Measurements from ENCODE around the gene SLC26A9. TPM values are rescaled to one million over a fixed set of nuclear protein-coding genes. Genes with fewer than 3 reads are reported as not detected.

SLC26A9 gene
- total RNA-seq, 1 donor from 2014 or later, result 2.9 TPM

GRCh38 chr1:205988585-205988995 is 45.3 kb upstream of the SLC26A9 start:
- no peaks in the 10 kb centered on the region for H3K9me3 Mint-ChIP-seq (ENCODE audit: low read depth)
- peaks cover 10% of the 10 kb centered on the region for H3K4me1 Mint-ChIP-seq (ENCODE audit: low read depth)
- TF ChIP-seq, protein P1, sequence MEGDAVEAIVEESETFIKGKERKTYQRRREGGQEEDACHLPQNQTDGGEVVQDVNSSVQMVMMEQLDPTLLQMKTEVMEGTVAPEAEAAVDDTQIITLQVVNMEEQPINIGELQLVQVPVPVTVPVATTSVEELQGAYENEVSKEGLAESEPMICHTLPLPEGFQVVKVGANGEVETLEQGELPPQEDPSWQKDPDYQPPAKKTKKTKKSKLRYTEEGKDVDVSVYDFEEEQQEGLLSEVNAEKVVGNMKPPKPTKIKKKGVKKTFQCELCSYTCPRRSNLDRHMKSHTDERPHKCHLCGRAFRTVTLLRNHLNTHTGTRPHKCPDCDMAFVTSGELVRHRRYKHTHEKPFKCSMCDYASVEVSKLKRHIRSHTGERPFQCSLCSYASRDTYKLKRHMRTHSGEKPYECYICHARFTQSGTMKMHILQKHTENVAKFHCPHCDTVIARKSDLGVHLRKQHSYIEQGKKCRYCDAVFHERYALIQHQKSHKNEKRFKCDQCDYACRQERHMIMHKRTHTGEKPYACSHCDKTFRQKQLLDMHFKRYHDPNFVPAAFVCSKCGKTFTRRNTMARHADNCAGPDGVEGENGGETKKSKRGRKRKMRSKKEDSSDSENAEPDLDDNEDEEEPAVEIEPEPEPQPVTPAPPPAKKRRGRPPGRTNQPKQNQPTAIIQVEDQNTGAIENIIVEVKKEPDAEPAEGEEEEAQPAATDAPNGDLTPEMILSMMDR (IDR thresholded peaks at IDR 0.05; ENCODE audit: unreplicated experiment), result no peak
- H3K27ac Mint-ChIP-seq, result no peak overlapping the region
- peaks cover 22% of the 10 kb centered on the region for H3K27me3 Mint-ChIP-seq
- H3K36me3 Mint-ChIP-seq (ENCODE audit: insufficient read depth), result no peaks in the 10 kb centered on the region
- no peak for DNase-seq (ENCODE audit: low spot score, unreplicated experiment)
- H3K4me3 Mint-ChIP-seq (ENCODE audit: low read depth), result no peak overlapping the region

DNA sequence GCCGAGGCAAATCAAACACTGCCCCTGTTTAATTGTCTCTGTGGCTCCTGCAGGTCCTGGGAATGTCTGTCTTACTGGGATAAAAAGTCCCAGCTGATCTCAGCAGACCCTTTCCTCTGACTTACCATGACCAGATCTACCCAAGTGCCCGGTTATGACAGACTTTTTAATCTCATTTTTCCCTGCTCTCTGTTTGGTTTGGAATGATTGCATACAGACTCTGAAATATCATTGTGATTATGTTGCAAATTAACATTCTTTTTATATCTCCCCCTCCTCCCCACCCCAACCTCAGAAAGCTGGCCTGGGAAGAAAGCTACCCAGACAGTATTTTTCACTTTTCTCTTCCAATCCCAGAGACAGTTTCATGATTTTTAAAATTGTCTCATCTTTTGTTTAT is 43.6 kb upstream of the SLC26A9 start:
- Mint-ChIP-seq H3K27ac (no peak overlapping the region), H3K4me3 (ENCODE audit: low read depth) (no peak overlapping the region), H3K9me3 (ENCODE audit: low read depth) (peaks cover 5% of the 10 kb centered on the region), H3K36me3 (ENCODE audit: insufficient read depth) (no peaks in the 10 kb centered on the region), H3K27me3 (peaks cover 24% of the 10 kb centered on the region), H3K4me1 (ENCODE audit: low read depth) (peaks cover 10% of the 10 kb centered on the region)
- TF ChIP-seq, protein P1 (IDR thresholded peaks at IDR 0.05; ENCODE audit: unreplicated experiment), result no peak
- DNase-seq (ENCODE audit: low spot score, unreplicated experiment), result no peak

DNA sequence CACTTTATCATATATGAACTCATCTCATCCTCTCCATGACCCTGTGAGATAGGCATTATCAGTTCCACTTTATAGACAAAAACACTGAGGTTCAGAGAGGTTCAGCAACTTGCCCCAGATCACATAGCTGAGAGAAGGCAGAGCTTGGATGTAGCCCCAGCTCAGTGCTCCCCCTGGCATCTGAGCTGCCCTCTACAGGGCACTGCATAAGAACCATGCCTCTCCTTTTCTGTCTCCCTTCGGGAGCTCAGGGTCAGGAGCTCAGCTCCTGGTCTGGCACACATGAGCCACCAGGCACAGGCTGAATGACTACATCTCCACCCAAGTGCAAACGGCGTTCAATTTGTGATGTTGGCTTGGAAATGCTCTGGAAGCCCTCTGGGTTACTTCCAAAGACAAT is 43.0 kb upstream of the SLC26A9 start:
- Mint-ChIP-seq H3K36me3 (ENCODE audit: insufficient read depth) (no peaks in the 10 kb centered on the region), H3K9me3 (ENCODE audit: low read depth) (peaks cover 6% of the 10 kb centered on the region), H3K27ac (no peak overlapping the region), H3K4me3 (ENCODE audit: low read depth) (no peak overlapping the region), H3K27me3 (peaks cover 21% of the 10 kb centered on the region), H3K4me1 (ENCODE audit: low read depth) (peaks cover 10% of the 10 kb centered on the region)
- TF ChIP-seq, protein P1 (IDR thresholded peaks at IDR 0.05; ENCODE audit: unreplicated experiment), result no peak
- no peak for DNase-seq (ENCODE audit: low spot score, unreplicated experiment)

DNA sequence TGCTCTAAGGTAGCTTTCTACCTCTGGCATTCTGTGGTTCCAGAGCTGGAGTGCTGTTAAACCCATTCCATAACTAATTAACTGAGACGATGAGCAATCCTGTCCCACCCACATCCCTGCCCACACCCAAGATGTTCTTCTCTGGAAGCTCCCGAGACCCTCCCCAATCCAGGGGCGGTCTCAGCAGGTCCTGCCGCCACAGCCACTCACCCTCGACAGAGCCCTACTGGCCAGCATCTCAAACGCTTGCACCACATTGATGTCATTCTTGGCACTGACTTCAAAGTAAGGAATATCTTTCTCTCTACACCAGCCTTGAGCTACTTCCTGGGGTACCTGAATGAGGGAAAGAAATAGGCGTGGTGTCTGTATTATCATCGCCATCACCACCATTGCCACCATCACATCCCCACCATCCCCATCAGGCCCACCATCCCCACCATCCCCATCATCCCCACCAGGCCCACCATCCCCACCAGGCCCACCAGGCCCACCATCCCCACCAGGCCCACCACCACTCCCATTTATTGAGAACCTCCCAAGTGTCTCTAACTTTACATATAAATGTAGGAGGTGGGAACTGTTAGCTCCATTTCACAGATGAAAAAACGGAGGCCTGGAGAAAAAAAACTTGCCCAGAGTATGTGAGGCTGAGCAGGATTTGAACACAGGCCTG is 42.2 kb upstream of the SLC26A9 start:
- H3K4me1 Mint-ChIP-seq (ENCODE audit: low read depth), result peaks cover 10% of the 10 kb centered on the region
- TF ChIP-seq, protein P1 (IDR thresholded peaks at IDR 0.05; ENCODE audit: unreplicated experiment), result no peak
- no peak for DNase-seq (ENCODE audit: low spot score, unreplicated experiment)
- H3K36me3 Mint-ChIP-seq (ENCODE audit: insufficient read depth), result no peaks in the 10 kb centered on the region
- no peak overlapping the region for H3K4me3 Mint-ChIP-seq (ENCODE audit: low read depth)
- H3K27ac Mint-ChIP-seq, result no peak overlapping the region
- H3K9me3 Mint-ChIP-seq (ENCODE audit: low read depth), result peaks cover 6% of the 10 kb centered on the region
- H3K27me3 Mint-ChIP-seq, result peaks cover 17% of the 10 kb centered on the region

GRCh38 chr1:205983925-205984725 is 40.9 kb upstream of the SLC26A9 start:
- Mint-ChIP-seq H3K27me3 (peaks cover 5% of the 10 kb centered on the region), H3K27ac (peak overlapping the region; percentile 84), H3K9me3 (ENCODE audit: low read depth) (peaks cover 6% of the 10 kb centered on the region), H3K4me1 (ENCODE audit: low read depth) (peaks cover 10% of the 10 kb centered on the region), H3K36me3 (ENCODE audit: insufficient read depth) (no peaks in the 10 kb centered on the region), H3K4me3 (ENCODE audit: low read depth) (no peak overlapping the region)
- TF ChIP-seq, protein P1 (IDR thresholded peaks at IDR 0.05; ENCODE audit: unreplicated experiment), result peak; percentile 81
- DNase-seq (ENCODE audit: low spot score, unreplicated experiment), result peak; percentile 21
